Stimulated activated CD4-positive, alpha-beta T cell treated with anti-CD3 and anti-CD28 coated beads, Interleukin-1b, Interleukin-23, amount 100 ng/mL, for 1 hour (primary cell): ENCODE measurements around the gene SLAMF9.

Experiments used
- DNase-seq, 2 donors: peaks; one replicate each; pipeline ENCODE4 v3.0.0-alpha.2; 2020; ENCODE audit warnings: low read depth in 2 of 2

The SLAMF9 gene

GRCh38 chr1:159974350-159974965 is 20.4 kb upstream of the SLAMF9 start:
- DNase-seq, result no peak

- DNase-seq, result no peak
Observed at GRCh38 chr1:159973350-159973940, 19.4 kb upstream of the SLAMF9 start.

DNA sequence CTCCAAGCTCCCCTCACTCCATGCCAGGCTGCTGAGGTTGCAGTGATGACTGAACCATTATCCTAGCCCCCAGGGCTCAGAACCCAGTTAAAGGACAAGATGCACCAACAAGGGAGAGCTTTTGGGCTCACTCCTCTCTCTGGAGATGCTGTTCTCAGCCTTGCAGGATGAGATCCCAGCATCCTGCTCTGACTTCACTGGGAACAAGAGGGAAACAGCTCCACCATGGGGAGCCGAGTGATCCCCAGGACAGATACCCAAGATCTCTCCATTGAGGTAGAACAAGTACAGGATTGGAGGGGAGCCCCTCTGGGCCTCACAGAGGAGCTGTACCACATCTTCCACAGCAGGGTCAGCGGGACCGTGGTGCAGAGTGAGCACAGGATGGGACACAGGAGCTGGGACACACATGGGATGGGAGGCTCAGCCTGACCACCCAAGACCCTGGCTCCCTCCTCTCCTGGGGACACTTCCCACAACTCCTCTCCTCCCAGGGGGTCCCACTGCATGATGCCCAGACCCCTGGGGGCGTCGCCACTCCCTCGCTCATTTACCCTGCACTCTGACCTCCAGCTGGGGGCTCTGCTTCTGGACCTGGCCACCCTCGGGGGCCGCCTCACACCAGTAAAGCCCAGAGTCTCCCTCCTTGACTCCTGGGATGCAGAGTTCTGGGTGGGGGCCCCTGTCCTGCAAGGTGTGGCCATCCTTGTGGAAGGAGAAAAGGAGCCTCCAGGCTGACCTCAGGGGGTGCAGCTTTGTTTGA is 18.6 kb upstream of the SLAMF9 start:
- DNase-seq, result no peak

DNA sequence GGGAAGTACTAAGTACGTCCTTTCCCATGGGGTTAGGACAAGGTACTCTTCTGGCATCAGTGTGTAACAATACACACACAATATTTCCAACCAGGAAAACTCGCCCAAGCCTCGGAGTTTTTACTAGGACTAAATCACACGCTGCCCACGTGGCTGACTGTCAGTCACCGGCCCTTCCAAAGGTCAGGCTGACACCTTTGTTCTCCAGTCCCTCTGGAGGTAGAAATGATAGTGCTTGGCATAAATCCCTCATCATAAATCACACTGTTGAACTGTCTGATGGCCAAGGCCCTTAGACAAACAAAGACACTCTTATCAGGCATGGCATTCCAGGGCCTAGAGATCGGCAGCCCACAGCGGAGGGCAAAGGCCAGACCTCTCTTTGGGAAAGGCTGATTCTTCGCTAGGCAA is 16.9 kb upstream of the SLAMF9 start:
- no peak for DNase-seq

- DNase-seq, result no peak
Observed at GRCh38 chr1:159968901-159969300, 14.9 kb upstream of the SLAMF9 start.

- DNase-seq, result no peak
Observed at GRCh38 chr1:159965263-159965662, 11.2 kb upstream of the SLAMF9 start.

DNA sequence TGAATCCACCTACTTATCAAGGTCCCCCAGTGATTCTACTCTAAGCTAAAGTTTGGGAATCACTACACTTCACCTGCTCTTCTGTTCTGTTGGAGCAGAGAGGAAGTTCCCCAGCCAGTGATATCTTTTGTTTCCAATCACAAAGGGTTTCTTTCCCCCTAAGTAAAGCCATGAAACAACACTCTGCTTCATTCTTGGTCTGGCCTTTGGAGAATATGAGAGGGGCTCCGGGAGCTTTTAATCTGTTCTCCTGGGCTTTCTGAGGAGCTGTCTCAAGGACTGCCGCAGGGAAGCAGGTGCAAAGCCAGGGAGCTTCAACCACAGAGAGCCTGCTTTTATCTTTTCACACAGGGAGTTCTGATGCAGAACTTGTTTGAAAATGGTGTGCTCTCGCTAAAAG is 10.1 kb upstream of the SLAMF9 start:
- DNase-seq, result no peak

DNA sequence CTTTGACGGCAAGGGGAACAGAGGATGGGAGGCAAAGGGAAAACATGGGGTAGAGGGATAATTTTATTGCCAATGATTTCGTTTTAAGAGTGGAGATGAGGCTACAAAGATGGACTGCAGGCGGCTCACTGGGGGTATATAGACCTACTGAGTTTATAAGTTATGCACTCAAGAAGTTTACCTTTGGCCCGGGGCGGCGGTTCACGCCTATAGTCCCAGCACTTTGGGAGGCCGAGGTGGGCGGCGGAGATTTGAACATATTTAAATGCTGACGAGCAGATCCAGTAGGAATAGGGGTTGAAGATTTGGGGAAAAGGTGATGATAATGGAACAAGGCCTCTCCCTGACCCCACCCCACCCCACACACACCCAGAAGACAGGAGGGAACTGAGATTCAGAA is 8.1 kb upstream of the SLAMF9 start:
- DNase-seq, result no peak

GRCh38 chr1:159961636-159962035 is 7.6 kb upstream of the SLAMF9 start:
- no peak for DNase-seq

GRCh38 chr1:159960721-159961381 is 6.8 kb upstream of the SLAMF9 start:
- no peak for DNase-seq

DNA sequence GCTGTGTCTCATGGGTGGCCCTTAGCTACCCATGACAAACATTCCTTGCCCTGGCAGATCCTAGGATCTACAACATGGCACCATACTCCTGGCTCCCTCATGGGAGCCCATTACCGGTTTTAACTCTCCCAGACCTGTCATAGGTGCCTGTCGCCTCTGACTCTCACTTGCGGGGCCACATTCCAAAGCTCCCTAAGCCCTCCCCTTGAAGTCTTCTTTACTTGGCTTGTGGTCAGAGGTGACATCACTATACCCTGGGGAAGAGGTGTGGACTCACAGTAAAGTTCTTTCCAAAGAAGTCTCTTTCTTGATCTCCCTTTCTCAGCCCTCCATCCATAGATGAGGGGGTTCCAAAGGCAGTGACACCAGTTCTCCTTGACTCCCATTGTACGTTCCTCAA is 5.4 kb upstream of the SLAMF9 start:
- no peak for DNase-seq

GRCh38 chr1:159958719-159959380 is 4.8 kb upstream of the SLAMF9 start:
- DNase-seq, result no peak

- DNase-seq, result no peak
Observed at GRCh38 chr1:159957824-159958268, 3.8 kb upstream of the SLAMF9 start.

DNA sequence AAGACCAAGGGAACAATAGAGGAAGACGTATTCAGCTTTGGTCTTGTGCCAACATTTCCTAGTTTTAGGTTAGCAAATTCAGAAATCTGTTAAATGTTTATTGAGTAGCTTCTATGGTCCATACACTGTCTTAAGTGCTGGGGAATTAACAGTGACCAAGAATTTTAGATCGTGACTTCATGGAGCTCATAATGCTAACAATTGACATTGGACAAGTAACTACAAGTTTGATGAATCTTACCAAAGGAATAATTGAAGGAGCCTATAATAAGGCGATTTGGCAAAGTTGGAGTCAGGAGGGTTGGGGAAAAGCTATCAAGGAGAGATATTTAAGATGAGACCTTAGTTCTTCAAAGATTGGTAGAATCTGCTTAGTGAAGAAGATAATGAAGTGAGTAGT is 1.4 kb upstream of the SLAMF9 start:
- DNase-seq, result no peak

GRCh38 chr1:159952932-159953331 is 1.1 kb downstream of the SLAMF9 start:
- DNase-seq, result no peak

DNA sequence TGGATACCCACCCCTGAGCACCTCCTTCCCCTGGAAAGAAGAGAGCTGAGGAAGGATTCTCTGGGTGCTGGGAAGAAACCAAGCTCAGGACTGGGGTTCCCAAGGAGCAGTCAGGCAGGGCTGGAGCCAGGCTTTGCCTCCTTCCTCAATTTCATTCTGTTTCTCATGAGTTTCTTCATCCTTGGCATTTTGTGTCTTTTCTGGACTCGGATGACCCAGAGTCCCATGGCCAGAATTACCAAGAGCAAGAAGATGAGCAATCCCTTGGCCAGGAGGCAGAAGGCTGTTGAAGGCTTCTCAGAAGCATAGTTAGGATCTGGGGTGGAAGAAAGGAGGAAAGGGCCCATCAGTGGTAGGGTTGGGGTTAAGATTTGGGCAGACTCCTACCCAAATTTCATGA is 2.5 kb downstream of the SLAMF9 start:
- no peak for DNase-seq

- DNase-seq, result no peak
Observed at GRCh38 chr1:159951016-159951415, 3.0 kb downstream of the SLAMF9 start.

DNA sequence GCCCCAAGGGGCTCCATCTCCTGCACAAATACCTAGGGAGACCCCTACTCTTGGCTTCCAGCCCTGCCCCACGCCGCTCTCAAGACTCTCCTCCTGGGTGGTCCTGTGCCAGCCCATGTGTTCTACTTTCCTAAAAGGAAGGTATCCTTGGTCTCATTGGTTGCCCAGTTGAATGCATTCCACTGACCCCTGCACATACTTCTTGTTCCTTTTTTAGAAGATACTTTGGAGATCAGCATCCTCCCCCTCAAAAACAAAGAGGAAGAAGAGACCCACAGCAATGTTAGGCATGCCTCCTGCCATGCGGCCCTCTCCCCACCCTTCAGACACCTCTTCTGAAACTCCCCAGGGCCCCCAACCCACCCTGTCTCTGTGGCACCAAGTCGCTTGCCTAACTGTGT is 4.1 kb downstream of the SLAMF9 start:
- DNase-seq, result no peak

- DNase-seq, result no peak
Observed at GRCh38 chr1:159949123-159949522, 4.9 kb downstream of the SLAMF9 start.

DNA sequence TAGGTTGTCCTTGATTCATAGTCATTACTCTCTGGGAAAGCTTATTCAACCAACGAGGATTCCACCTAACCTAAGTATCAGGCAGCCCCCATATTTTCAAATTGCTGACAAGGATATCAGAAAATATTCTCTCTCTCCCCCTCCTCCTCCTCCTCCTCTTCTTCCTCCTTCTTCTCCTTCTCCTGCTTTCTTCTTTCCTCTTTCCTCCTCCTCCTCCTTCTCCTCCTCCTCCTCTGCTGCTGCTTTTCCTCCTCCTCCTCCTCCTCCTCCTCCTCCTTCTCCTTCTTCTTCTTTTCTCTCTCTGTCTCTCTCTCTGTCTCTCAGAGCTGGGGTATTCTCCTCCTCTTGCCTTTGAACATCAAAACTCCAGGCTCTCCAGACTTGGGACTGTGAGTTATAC is 6.1 kb downstream of the SLAMF9 start:
- no peak for DNase-seq

- DNase-seq, result no peak
Observed at GRCh38 chr1:159946242-159947187, 7.5 kb downstream of the SLAMF9 start.
